ENCODE results near the gene KCNJ9.
A peak's percentile ranks its signal among the peaks of the same experiment; 100 is the strongest.

KCNJ9 gene

GRCh38 chr1:160089883-160090282 is 8.5 kb downstream of the KCNJ9 start:
- DNase-seq, result no peak

GRCh38 chr1:160090760-160091159 is 9.4 kb downstream of the KCNJ9 start:
- DNase-seq, result no peak

DNA sequence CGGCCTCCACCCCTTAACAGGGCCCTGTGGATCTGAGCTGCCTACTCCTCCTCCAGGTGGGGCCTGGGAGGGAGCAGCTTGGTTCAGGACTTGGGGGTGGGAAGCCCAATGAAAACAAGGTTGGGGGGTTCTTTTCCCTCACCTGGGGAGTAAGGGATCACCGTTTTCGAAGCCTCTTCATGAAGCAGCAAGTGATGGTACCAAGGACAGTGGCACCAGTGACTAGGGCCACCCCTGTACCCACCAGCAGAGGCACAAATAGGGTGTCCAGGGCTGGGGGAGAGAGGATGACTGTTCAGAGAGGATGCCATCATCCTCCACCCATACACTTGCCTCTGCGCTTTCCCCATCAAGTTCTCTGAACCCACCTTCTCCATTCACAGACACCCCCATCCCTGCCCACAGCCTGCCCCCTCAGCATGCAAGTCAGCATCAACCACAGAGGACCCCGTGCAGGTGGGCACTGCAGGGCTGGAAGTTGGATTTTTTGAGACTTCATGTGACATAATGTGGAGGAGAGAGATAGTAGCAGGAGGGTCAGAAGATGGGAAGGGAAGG is 10.4 kb downstream of the KCNJ9 start:
- no peak for DNase-seq

- DNase-seq, result no peak
Observed at GRCh38 chr1:160092366-160093068, 11.2 kb downstream of the KCNJ9 start.

GRCh38 chr1:160093069-160093395 is 11.7 kb downstream of the KCNJ9 start:
- DNase-seq, result no peak

GRCh38 chr1:160093624-160094290 is 12.4 kb downstream of the KCNJ9 start:
- DNase-seq, result no peak

- no peak for DNase-seq
Observed at GRCh38 chr1:160094291-160094625, 12.9 kb downstream of the KCNJ9 start.

DNA sequence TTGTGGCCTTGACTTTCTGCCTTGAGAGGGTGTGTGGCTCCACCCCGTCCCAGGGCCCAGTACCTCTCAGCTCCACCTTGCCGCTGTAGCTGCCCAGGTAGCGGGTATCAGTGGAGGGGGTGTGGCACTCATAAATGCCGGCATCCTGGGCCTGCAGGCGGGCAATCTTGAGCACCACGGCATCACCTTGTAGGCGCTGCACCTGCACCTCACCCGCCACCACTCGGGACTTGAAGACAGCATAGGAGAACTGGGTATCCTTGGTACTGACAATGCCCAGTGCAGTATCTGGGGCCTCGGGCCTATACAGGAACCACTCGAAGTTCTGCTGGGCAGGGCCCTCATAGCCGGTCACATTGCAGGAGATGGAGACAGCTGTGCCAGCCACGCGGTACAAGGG is 13.5 kb downstream of the KCNJ9 start:
- no peak for DNase-seq

DNA sequence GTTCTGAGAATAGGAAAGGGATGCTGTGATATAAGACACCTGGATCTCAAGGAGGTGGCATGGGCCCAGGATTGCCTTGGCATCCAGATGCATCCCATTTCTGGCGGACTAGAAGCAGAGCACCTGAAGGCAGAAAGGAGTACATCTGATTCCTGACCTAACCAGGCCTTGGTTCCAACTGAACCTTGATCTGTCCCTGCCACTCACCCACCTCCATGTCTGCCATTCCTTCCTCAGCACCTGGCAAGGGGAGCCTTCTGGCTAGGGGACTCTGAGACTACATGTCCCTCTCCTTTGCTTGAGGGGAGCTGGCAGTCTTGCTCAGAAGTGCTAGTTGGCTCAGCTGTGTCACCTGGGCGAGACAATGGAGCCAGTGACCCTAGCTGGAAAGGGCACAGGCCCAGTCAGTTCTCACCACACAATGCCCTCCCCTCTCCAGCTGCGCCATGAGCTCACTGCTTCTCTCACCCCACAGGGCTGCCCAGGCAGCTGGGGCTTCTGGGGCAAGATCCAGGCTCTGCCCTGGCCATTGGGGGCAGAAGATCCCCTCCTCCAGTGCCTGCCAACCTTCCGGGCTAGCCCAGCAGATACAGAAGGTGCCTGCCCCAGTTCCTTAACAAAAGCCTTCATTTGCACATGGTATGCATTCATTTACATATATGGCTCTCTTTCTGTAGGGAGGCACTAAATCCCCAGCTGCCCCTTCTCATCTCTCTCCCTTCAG is 14.2 kb downstream of the KCNJ9 start:
- DNase-seq, result no peak

GRCh38 chr1:160096274-160097116 is 15.2 kb downstream of the KCNJ9 start:
- peak in 1 of 2 donors; percentile 47 for DNase-seq

- no peak for DNase-seq
Observed at GRCh38 chr1:160097151-160097910, 16.0 kb downstream of the KCNJ9 start.

DNA sequence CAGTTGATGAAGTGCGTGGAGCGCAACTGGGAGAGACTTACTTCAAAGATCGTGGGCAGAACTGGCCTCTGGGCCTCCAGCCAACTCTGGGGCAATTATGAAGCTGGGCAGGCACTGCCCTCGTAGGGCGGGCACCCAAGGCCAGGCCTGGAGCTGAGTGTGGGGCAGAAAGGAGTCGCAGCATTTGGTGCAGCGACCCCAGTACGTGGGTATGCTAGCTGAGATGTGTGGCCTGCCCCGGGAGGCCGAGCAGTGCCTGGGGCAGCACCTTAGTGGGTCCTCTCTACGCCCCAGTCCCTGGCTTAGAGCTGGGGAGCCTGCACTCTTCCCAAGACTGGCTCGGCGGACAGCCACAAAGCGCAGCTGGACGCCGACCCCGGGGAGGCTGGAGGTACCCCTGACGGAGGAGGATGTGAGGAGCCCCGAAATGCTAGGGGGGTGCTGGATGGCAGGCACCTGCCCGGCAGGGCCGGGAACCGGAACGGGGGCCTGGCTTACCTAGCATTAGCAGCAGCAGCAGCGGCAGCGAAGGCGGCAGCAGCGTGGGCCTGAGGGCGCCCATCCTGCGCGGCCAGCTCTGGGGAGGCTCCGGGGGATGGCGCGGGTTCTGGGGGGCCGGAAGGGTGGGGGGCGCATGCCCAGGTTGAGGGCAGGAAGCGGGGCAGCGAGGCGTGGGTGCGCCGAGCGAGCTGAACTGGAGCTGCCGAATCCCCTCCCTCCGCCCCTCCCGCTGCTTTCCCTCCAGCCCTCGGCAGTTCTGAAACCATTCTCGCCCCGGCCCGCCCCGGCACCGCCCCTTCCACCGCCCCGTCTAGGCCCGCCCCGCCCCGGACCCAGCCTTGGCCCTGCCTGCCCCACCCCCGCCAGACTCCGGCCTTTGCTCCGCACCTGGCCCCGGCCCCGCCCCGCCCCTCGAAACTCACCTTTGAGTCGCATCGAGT is 16.8 kb downstream of the KCNJ9 start, which contains the start of gene IGSF8:
Gene IGSF8, minus strand, starts transcription at position 709 of the 941 bp plus-strand sequence. Its CDS starts 147 bp downstream, at position 562.
- peak; percentile 91 to 94 for DNase-seq

- peak; percentile 97 to 98 for DNase-seq
Observed at GRCh38 chr1:160098852-160099561, 17.7 kb downstream of the KCNJ9 start.

GRCh38 chr1:160099716-160100375 is 18.5 kb downstream of the KCNJ9 start:
- DNase-seq, result no peak

DNA sequence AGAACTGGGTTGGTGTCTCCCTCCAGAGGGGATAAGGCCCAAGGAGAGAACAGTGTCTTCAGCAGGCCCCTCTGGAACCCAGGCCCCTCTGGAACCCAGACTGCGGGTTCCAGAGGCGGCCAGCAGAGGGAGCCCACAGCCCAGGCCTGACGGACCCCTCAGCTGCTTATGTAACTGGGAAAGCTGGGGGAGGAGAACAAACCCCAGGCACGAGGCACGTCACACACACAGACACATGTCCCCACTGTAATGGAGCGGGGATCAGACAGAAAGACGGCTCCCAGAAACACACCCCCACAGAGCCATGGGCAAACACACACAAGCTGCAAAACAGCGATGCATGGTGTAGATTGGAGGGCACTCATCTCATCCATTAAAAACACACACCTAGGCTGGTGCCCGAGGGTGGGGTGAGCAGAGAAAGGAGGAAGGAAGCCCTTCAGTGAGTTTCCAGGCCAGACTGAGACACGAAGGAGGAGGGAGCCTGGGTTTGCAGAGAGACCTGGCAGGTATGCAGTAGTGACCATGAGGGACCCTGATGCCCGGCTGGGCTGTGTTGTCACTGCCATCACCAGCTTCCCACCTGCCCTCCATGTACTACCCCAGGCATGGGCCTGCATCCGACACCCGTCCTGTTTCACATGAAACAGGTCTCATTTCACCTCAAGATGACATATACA is 19.8 kb downstream of the KCNJ9 start:
- peak; percentile 84 for DNase-seq

DNA sequence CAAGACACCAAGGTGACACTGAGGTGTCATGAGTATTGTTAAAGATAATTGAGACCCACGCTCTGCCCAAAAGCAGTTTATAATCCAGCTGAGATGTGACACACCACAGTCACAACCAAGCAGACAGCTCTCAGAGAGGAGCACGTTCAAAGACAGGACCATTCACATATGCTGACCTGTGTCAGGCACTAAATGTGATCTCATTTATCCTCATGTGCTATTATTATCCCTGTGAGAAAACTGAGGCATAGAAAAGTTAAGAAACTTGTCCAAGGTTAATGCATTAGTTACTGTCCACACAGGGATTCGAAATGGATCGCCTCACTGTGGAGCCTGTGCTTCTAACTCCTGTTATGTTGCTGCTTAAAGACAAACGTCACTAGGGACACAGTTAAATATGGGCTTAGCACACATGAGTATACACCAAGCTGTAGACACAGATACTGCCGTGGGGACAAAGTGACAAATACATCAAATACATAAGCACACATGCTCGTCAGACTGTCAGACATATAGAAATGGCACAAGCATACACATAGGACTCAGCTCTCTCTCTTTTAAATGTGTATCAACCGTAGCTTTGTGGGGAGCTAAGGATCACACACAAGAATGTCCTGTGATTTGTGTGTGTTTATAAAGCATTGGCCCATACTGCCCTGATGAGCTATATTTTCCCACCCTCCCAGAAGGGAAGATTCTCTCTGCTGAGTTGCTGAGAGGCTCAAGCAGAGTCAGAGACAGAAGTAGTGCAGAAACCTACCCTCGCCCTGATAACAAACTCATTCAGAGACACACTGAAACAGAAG is 20.6 kb downstream of the KCNJ9 start:
- DNase-seq, result no peak

DNA sequence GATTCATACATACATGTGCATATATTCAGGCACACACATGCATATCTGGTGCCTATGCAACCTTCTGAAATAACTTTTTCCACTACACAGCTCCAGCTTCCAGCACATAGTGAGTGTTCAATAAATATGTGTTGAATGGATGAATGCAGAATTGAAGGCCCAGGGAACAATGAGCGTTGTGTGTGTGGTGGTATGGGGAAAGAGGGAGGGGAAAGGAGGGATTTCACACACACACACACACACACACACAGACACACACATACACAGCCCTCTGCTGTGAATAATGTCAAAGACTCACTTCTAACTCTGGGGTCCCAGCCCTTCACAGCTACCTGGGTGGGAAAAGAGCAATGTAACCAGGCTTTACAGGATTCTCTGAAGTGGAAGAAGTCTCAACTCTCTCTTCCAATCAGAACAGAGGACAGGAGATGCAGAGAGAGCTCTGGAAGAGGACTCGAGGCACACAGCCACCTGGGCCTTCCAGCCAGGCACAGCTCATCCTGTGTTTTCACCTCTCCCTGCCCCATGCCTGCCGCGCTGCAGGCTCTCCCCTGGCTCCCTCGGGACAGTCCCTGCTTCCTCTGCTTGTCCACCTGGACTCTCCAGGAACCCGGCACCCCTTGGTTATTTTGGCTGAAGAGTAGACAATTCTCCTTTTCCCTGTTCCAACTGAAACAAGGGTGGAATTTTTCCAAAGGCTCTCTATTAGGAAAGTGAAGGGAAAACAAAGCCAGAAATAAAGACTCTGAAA is 22.5 kb downstream of the KCNJ9 start:
- DNase-seq, result no peak

All from CD4-positive, alpha-beta T cell treated with Interleukin-1 beta for 1 hour (primary cell).